OCI-LY3 (cell line): Measurements from ENCODE around the gene COL1A1.

Experiments used
- CTCF ChIP-seq: fragments of 200-600, 300-600 bp; sonication (generic); IDR thresholded peaks from 2 replicates; pipeline ENCODE4 v1.5.1; 2014; ENCODE audit warnings: antibody characterized with exemption, low read length, low read depth
- EZH2phosphoT487 ChIP-seq: fragments of 200-600 bp; shearing (Covaris generic); IDR thresholded peaks from 2 replicates; pipeline ENCODE4 v1.6.1; 2018; ENCODE audit warnings: antibody characterized with exemption, mixed run types, low read depth

GRCh38 chr17:50164697-50164988, 36.8 kb downstream of the COL1A1 start:
- TF ChIP-seq CTCF (no peak), EZH2phosphoT487 (no peak)
